Left renal pelvis (tissue), 4 donors: ENCODE results near the gene PRSS1. TPM values are rescaled to one million over a fixed set of nuclear protein-coding genes. Genes with fewer than 3 reads are reported as not detected.

ENCODE experiments used
- DNase-seq, 4 donors: peaks; one replicate each; pipeline ENCODE4 v3.0.0-alpha.2; 2013; ENCODE audit warnings: low read depth in 4 of 4, low spot score in 3 of 4
- polyA plus RNA-seq, 4 donors: library from polyadenylated mRNA; unstranded; fragments of 120-200 nt; gene quantifications; one replicate each; pipeline ENCODE4 v1.2.1, GENCODE V29; 2013; ENCODE audit not compliant: insufficient read length in 4 of 4

PRSS1 gene
- polyA plus RNA-seq, 4 donors, result not detected

- DNase-seq, result no peak
Observed at GRCh38 chr7:142791502-142791901, 42.2 kb downstream of the PRSS1 start.

DNA sequence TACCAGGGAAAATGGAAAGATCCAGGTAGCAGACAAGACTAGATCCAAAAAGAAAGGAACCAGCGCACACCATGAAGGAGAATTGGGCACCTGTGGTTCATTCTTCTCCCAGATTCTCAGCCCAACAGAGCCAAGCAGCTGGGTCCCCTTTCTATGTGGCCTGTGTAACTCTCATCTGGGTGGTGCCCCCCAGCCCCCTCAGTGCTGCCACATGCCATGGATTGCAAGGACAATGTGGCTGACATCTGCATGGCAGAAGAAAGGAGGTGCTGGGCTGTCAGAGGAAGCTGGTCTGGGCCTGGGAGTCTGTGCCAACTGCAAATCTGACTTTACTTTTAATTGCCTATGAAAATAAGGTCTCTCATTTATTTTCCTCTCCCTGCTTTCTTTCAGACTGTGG, 42.9 kb downstream of the PRSS1 start:
- no peak for DNase-seq

GRCh38 chr7:142792593-142792992, 43.3 kb downstream of the PRSS1 start:
- no peak for DNase-seq

- DNase-seq, result no peak
Observed at GRCh38 chr7:142793156-142793555, 43.9 kb downstream of the PRSS1 start.

GRCh38 chr7:142795339-142795863, 46.1 kb downstream of the PRSS1 start:
- no peak for DNase-seq

- no peak for DNase-seq
Observed at GRCh38 chr7:142796001-142796500, 46.8 kb downstream of the PRSS1 start.

DNA sequence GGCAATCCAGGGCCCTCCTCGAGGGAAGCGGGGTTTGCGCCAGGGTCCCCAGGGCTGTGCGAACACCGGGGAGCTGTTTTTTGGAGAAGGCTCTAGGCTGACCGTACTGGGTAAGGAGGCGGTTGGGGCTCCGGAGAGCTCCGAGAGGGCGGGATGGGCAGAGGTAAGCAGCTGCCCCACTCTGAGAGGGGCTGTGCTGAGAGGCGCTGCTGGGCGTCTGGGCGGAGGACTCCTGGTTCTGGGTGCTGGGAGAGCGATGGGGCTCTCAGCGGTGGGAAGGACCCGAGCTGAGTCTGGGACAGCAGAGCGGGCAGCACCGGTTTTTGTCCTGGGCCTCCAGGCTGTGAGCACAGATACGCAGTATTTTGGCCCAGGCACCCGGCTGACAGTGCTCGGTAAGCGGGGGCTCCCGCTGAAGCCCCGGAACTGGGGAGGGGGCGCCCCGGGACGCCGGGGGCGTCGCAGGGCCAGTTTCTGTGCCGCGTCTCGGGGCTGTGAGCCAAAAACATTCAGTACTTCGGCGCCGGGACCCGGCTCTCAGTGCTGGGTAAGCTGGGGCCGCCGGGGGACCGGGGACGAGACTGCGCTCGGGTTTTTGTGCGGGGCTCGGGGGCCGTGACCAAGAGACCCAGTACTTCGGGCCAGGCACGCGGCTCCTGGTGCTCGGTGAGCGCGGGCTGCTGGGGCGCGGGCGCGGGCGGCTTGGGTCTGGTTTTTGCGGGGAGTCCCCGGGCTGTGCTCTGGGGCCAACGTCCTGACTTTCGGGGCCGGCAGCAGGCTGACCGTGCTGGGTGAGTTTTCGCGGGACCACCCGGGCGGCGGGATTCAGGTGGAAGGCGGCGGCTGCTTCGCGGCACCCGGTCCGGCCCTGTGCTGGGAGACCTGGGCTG, 47.5 kb downstream of the PRSS1 start:
- no peak for DNase-seq

GRCh38 chr7:142797391-142798377, 48.4 kb downstream of the PRSS1 start:
- no peak for DNase-seq

GRCh38 chr7:142798451-142799436, 49.5 kb downstream of the PRSS1 start:
- no peak for DNase-seq

DNA sequence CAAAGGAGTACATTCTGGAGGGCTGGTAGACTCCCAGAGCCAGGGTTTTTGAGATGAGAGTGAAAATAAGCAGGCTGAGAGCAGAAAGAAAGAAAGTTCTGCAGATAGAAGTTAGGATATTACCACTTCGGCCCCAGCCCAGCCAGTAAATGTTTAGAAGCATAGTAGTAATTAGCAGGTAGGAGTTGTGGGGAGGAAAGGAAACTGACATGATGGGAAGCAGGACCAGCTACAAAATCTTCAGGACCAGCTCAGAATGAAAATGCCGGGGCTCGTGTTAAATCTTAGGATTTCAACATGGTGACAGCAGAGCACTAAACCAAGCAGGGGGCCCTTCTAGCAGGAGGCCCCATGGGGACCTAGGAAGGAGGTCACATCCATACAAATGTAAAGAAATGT, 50.2 kb downstream of the PRSS1 start:
- no peak for DNase-seq

DNA sequence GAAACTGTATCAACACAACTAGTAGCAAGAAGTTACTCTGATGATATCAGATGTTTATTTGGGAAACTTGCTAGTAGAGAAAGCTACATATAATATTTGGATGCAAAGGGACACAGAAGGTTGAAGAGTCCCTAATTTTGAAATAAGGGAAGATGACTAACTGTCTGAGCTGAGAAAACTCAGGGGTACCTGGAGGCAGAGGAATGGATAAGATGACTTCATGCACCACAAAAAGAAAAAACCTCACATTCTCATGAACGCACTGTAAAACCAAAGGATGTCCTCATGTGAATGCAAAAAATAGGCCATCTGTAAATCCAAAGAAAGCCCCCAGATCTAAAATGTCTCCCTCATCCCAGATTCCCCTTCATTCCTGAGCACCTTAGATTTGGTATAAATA, 50.8 kb downstream of the PRSS1 start:
- no peak for DNase-seq

DNA sequence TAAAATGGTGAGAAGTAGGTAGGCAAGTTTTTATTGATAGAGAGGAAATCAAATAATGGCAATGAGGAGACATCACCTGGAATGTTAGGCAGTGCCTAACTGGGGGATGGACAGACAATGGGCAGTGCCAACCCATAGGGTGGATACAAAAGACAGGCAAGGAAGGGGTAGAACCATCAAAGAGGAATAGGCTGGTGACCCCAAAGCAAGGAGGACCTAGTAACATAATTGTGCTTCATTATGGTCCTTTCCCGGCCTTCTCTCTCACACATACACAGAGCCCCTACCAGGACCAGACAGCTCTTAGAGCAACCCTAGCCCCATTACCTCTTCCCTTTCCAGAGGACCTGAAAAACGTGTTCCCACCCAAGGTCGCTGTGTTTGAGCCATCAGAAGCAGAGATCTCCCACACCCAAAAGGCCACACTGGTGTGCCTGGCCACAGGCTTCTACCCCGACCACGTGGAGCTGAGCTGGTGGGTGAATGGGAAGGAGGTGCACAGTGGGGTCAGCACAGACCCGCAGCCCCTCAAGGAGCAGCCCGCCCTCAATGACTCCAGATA, 51.5 kb downstream of the PRSS1 start:
- DNase-seq, result no peak

DNA sequence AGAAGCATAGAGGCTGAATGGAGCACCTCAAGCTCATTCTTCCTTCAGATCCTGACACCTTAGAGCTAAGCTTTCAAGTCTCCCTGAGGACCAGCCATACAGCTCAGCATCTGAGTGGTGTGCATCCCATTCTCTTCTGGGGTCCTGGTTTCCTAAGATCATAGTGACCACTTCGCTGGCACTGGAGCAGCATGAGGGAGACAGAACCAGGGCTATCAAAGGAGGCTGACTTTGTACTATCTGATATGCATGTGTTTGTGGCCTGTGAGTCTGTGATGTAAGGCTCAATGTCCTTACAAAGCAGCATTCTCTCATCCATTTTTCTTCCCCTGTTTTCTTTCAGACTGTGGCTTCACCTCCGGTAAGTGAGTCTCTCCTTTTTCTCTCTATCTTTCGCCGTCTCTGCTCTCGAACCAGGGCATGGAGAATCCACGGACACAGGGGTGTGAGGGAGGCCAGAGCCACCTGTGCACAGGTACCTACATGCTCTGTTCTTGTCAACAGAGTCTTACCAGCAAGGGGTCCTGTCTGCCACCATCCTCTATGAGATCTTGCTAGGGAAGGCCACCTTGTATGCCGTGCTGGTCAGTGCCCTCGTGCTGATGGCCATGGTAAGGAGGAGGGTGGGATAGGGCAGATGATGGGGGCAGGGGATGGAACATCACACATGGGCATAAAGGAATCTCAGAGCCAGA, 52.5 kb downstream of the PRSS1 start:
- DNase-seq, result no peak

GRCh38 chr7:142802301-142802700, 53.0 kb downstream of the PRSS1 start:
- DNase-seq, result no peak

Other genes starting within 250 kb of the PRSS1 start
- not detected for gene PRSS2, start 21.5 kb downstream of the PRSS1 start, polyA plus RNA-seq
- gene EPHB6, start 105.6 kb downstream of the PRSS1 start, polyA plus RNA-seq, result 10 to 100 TPM; 18.9 to 29.6 (median 20.7) TPM
- 10 to 100 TPM in 2 of 4 donors, 1 to 10 TPM in 1, under 1 TPM in 1; 0.31 to 18.5 (median 11.3) TPM for gene TRPV6, start 136.3 kb downstream of the PRSS1 start, polyA plus RNA-seq
- gene TRPV5, start 184.3 kb downstream of the PRSS1 start, polyA plus RNA-seq, result 1 to 10 TPM in 2 of 4 donors, under 1 TPM in 2; 0.05 to 1.8 (median 1.2) TPM
- gene LLCFC1, start 190.0 kb downstream of the PRSS1 start, polyA plus RNA-seq, result under 1 TPM; 0.21 to 0.99 (median 0.47) TPM
- gene KEL, start 212.9 kb downstream of the PRSS1 start, polyA plus RNA-seq, result 1 to 10 TPM; 1.1 to 3.8 (median 3.3) TPM